Measurements from ENCODE around the gene ITPRIPL1.

DNA sequence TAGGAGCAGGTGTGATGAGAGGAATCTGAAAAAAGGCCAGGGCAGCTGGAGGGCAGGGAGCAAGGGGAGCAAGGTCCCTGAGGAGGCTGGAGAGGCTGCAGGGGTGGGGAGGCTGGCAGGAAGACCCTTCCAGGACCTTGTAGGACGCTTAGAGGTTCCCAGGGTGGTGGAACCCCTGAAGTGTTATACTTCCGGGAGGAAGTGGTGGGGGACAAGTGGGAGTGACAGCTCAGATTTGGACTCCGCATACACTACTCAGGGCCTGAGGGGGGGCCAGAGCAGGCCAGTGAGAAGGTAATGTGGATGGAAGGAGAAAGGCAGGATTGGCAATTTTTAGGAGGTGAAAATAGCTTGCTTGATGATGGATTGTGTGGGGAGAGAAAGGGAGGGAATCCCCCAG lies 8.6 kb downstream of the ITPRIPL1 start:
- TF ChIP-seq, protein P1, sequence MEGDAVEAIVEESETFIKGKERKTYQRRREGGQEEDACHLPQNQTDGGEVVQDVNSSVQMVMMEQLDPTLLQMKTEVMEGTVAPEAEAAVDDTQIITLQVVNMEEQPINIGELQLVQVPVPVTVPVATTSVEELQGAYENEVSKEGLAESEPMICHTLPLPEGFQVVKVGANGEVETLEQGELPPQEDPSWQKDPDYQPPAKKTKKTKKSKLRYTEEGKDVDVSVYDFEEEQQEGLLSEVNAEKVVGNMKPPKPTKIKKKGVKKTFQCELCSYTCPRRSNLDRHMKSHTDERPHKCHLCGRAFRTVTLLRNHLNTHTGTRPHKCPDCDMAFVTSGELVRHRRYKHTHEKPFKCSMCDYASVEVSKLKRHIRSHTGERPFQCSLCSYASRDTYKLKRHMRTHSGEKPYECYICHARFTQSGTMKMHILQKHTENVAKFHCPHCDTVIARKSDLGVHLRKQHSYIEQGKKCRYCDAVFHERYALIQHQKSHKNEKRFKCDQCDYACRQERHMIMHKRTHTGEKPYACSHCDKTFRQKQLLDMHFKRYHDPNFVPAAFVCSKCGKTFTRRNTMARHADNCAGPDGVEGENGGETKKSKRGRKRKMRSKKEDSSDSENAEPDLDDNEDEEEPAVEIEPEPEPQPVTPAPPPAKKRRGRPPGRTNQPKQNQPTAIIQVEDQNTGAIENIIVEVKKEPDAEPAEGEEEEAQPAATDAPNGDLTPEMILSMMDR (IDR thresholded peaks at IDR 0.05; ENCODE audit: low read length) = no peak
- no peak for TF ChIP-seq EZH2 (IDR thresholded peaks at IDR 0.05; ENCODE audit: borderline replicate concordance, low read length)
